HCT116 (cell line): ENCODE data around the gene AZIN2. TPM values are rescaled to one million over a fixed set of nuclear protein-coding genes. Genes with fewer than 3 reads are reported as not detected.

Experiments
- ATAC-seq: fragments of 200-7000 bp; cut with Tn5 transposase; 2 replicates; pipeline ENCODE4 v1.9.1; 2020; ENCODE audit warnings: mild to moderate bottlenecking, moderate library complexity
- BruUV-seq: library from RNA; stranded (reverse); fragments of 400-500 nt; replicated peaks from 2 replicates; lab custom pipeline; 2021; lab: Mats Ljungman, UMichigan
- CTCF ChIA-PET: fragments of 300-600 bp; sonication (Branson Sonifier 250); formaldehyde crosslinking; loops from one replicate; lab custom pipeline; 2021; ENCODE audit warnings: antibody characterized with exemption; lab: Charles Lee
- POLR2A ChIA-PET: fragments of 300-600, 350-600 bp; sonication (Branson Sonifier 250); formaldehyde crosslinking; loops from one replicate; lab custom pipeline; 2021; ENCODE audit warnings: antibody characterized with exemption; lab: Charles Lee
- RAD21 ChIA-PET, 2 experiments: fragments of 300-600 bp; sonication (Branson Sonifier 250); formaldehyde crosslinking; loops; one replicate each; lab custom pipeline; 2023; ENCODE audit warnings: low total read pairs in 2 of 2; ENCODE audit not compliant: uncharacterized antibody in 2 of 2, unreplicated experiment in 2 of 2, low non-redundant PET in 1 of 2; lab: Charles Lee
- DNase-seq: peaks from one replicate; pipeline ENCODE4 v3.0.0-alpha.2; 2010; ENCODE audit warnings: low read depth, low spot score
- H2AFZ ChIP-seq: fragments of 200-600 bp; shearing (Covaris generic), sonication (generic); 2 replicates; pipeline ENCODE4 v1.6.1; 2017; ENCODE audit warnings: low read depth, mixed run types, mixed read lengths, antibody characterized with exemption, low read length; ENCODE audit not compliant: poor library complexity, severe bottlenecking
- H3K27ac ChIP-seq: 2 replicates; pipeline ENCODE4 v1.5.1; 2012; ENCODE audit warnings: low read depth, low read length
- H3K27me3 ChIP-seq: fragments of 200-600 bp; sonication (generic); 2 replicates; pipeline ENCODE4 v1.6.1; 2016; ENCODE audit warnings: mixed run types, low read length, mixed read lengths; ENCODE audit not compliant: insufficient read depth
- H3K36me3 ChIP-seq, 2 experiments: fragments of 200-500 bp in 1 of 2; fragments of 200-600 bp in 1 of 2; sonication (Bioruptor generic) in 1 of 2; sonication (generic) in 1 of 2; 2 replicates each; pipeline versions ENCODE4 v1.5.1 to v1.6.1; 2014 to 2016; ENCODE audit warnings: low read length in 2 of 2, inconsistent platforms in 1 of 2, mixed read lengths in 1 of 2, mixed run types in 1 of 2; ENCODE audit not compliant: insufficient read depth in 2 of 2, control insufficient read depth in 1 of 2
- H3K4me1 ChIP-seq, 2 experiments: fragments of 200-600 bp in 1 of 2; sonication (generic) in 1 of 2; 2 replicates each; pipeline versions ENCODE4 v1.5.1 to v1.6.1; 2012 to 2017; ENCODE audit warnings: low read length in 2 of 2, inconsistent platforms in 1 of 2, mild to moderate bottlenecking in 1 of 2, mixed read lengths in 1 of 2, mixed run types in 1 of 2, moderate library complexity in 1 of 2; ENCODE audit not compliant: insufficient read depth in 2 of 2, control insufficient read depth in 1 of 2
- H3K4me2 ChIP-seq: fragments of 200-600 bp; sonication (generic); 2 replicates; pipeline ENCODE4 v1.6.1; 2017; ENCODE audit warnings: mixed run types, low read length, mixed read lengths
- H3K4me3 ChIP-seq, 2 experiments: fragments of 200-600 bp in 1 of 2; sonication (generic) in 1 of 2; replicated peaks in 1 of 2; 2 replicates each; pipeline ENCODE4 v1.5.1; 2011 to 2016; ENCODE audit warnings: low read length in 2 of 2, control low read depth in 1 of 2, low read depth in 1 of 2, mild to moderate bottlenecking in 1 of 2, mixed read lengths in 1 of 2, mixed run types in 1 of 2
- H3K79me2 ChIP-seq: fragments of 200-600 bp; sonication (generic); 2 replicates; pipeline ENCODE4 v1.6.1; 2017; ENCODE audit warnings: mild to moderate bottlenecking, mixed run types, low read length, moderate library complexity, mixed read lengths; ENCODE audit not compliant: insufficient read depth
- H3K9ac ChIP-seq: fragments of 200-600 bp; sonication (generic); 2 replicates; pipeline ENCODE4 v1.6.1; 2016; ENCODE audit warnings: low read length, mixed read lengths
- H3K9me2 ChIP-seq: fragments of 200-600 bp; sonication (generic), shearing (Covaris generic); 2 replicates; pipeline ENCODE4 v1.6.1; 2017; ENCODE audit warnings: mixed run types, mild to moderate bottlenecking, moderate library complexity; ENCODE audit not compliant: insufficient read depth
- H3K9me3 ChIP-seq, 2 experiments: fragments of 200-500 bp in 1 of 2; fragments of 200-600 bp in 1 of 2; sonication (Bioruptor generic) in 1 of 2; sonication (generic) in 1 of 2; 2 replicates each; pipeline ENCODE4 v1.6.1; 2014 to 2017; ENCODE audit warnings: low read length in 2 of 2, mixed read lengths in 2 of 2, inconsistent platforms in 1 of 2, low read depth in 1 of 2, mild to moderate bottlenecking in 1 of 2, mixed run types in 1 of 2, moderate library complexity in 1 of 2; ENCODE audit not compliant: control insufficient read depth in 1 of 2, insufficient read depth in 1 of 2
- H4K20me1 ChIP-seq: fragments of 200-600 bp; sonication (generic), shearing (Covaris generic); 2 replicates; pipeline ENCODE4 v1.6.1; 2017; ENCODE audit warnings: mixed run types, mild to moderate bottlenecking, moderate library complexity; ENCODE audit not compliant: insufficient read depth
- CBX3 ChIP-seq: IDR thresholded peaks from 2 replicates; pipeline ENCODE4 v1.6.1; 2012; ENCODE audit warnings: low read depth
- EGR1 ChIP-seq: IDR thresholded peaks from 2 replicates; pipeline ENCODE4 v1.6.1; 2012; ENCODE audit warnings: low read depth
- EZH2phosphoT487 ChIP-seq: fragments of 200-600 bp; IDR thresholded peaks from 2 replicates; pipeline ENCODE4 v1.6.1; 2018; ENCODE audit warnings: antibody characterized with exemption, borderline replicate concordance
- JUND ChIP-seq: IDR thresholded peaks from 2 replicates; pipeline ENCODE4 v1.6.1; 2012
- POLR2A ChIP-seq: IDR thresholded peaks from 2 replicates; pipeline ENCODE4 v1.7.0; 2011; ENCODE audit warnings: borderline replicate concordance; ENCODE audit not compliant: insufficient read depth, insufficient read length; ENCODE audit errors: extremely low read depth
- POLR2AphosphoS5 ChIP-seq: IDR thresholded peaks from 2 replicates; pipeline ENCODE4 v1.6.1; 2011; ENCODE audit warnings: mild to moderate bottlenecking, low read depth, low read length, moderate library complexity
- REST ChIP-seq: IDR thresholded peaks from 2 replicates; pipeline ENCODE4 v1.6.1; 2012; ENCODE audit warnings: low read depth
- SP1 ChIP-seq: IDR thresholded peaks from 2 replicates; pipeline ENCODE4 v1.6.1; 2012; ENCODE audit warnings: low read depth
- TCF7L2 ChIP-seq: IDR thresholded peaks from 2 replicates; pipeline ENCODE4 v1.7.0; 2011; ENCODE audit warnings: borderline replicate concordance, inconsistent platforms; ENCODE audit not compliant: insufficient read depth, insufficient read length; ENCODE audit errors: extremely low read depth
- ZFX ChIP-seq: fragments of 450-650 bp; IDR thresholded peaks from 2 replicates; pipeline ENCODE4 v1.6.1; 2017
- intact Hi-C: fragments of 100-400 bp; cut with micrococcal nuclease; formaldehyde crosslinking; loops from 2 replicates; pipeline ENCODE4 v1.10.0; 2022
- total RNA-seq: library from RNA; stranded (reverse); gene quantifications from one replicate; pipeline ENCODE4 v1.2.1, GENCODE V29; 2021; ENCODE audit not compliant: unreplicated experiment
- TF ChIP-seq, protein P1 (sequence below): IDR thresholded peaks from 2 replicates; pipeline ENCODE4 v1.6.1; 2012
- TF ChIP-seq, protein P2 (sequence below), 3 experiments: fragments of 200-600 bp in 1 of 3; sonication (generic) in 1 of 3; IDR thresholded peaks in 2 of 3; conservative IDR thresholded peaks in 1 of 3; 2 replicates each; pipeline ENCODE4 v1.5.1; 2012 to 2017; ENCODE audit warnings: low read depth in 2 of 3, low read length in 2 of 3, antibody characterized with exemption in 1 of 3, borderline replicate concordance in 1 of 3, control low read depth in 1 of 3, mild to moderate bottlenecking in 1 of 3, mixed read lengths in 1 of 3, mixed run types in 1 of 3, moderate library complexity in 1 of 3; ENCODE audit not compliant: insufficient read depth in 1 of 3

Gene AZIN2
- total RNA-seq, 1 experiment from 2014 or later = 7.8 TPM

GRCh38 chr1:33142483-33143064 lies 61.6 kb downstream of the AZIN2 start:
- Histone ChIP-seq H3K9me2 (no peaks in the 10 kb centered on the region), H3K27ac (no peak overlapping the region), H3K4me3 (no peak overlapping the region), H4K20me1 (no peaks in the 10 kb centered on the region), H2AFZ (no peak overlapping the region), H3K79me2 (no peaks in the 10 kb centered on the region), H3K9me3 (no peaks in the 10 kb centered on the region), H3K4me2 (no peak overlapping the region), H3K27me3 (no peaks in the 10 kb centered on the region), H3K4me1 (no peaks in the 10 kb centered on the region), H3K9ac (no peak overlapping the region), H3K36me3 (0 out of 4 replicates have a peak, but pooled peaks cover 0 to 3% of the 10 kb centered on the region in 2 experiments)
- POLR2A ChIA-PET = no interaction called here
- CTCF ChIA-PET = no interaction called here
- intact Hi-C loops = no loop called here
- TF ChIP-seq POLR2AphosphoS5 (no peak), ZFX (no peak), TCF7L2 (no peak), SP1 (no peak), EGR1 (no peak), REST (no peak), JUND (no peak), CBX3 (no peak), EZH2phosphoT487 (no peak), POLR2A (no peak)
- TF ChIP-seq, protein P1, sequence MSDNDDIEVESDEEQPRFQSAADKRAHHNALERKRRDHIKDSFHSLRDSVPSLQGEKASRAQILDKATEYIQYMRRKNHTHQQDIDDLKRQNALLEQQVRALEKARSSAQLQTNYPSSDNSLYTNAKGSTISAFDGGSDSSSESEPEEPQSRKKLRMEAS = no peak
- TF ChIP-seq, protein P2, sequence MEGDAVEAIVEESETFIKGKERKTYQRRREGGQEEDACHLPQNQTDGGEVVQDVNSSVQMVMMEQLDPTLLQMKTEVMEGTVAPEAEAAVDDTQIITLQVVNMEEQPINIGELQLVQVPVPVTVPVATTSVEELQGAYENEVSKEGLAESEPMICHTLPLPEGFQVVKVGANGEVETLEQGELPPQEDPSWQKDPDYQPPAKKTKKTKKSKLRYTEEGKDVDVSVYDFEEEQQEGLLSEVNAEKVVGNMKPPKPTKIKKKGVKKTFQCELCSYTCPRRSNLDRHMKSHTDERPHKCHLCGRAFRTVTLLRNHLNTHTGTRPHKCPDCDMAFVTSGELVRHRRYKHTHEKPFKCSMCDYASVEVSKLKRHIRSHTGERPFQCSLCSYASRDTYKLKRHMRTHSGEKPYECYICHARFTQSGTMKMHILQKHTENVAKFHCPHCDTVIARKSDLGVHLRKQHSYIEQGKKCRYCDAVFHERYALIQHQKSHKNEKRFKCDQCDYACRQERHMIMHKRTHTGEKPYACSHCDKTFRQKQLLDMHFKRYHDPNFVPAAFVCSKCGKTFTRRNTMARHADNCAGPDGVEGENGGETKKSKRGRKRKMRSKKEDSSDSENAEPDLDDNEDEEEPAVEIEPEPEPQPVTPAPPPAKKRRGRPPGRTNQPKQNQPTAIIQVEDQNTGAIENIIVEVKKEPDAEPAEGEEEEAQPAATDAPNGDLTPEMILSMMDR (IDR thresholded peaks at IDR 0.05 in 2 of 3, conservative IDR thresholded peaks at IDR 0.05 in 1 of 3; ENCODE audit: borderline replicate concordance in 1 of 3, insufficient read depth in 1 of 3, low read depth in 2 of 3, low read length in 2 of 3) = no peak
- RAD21 ChIA-PET = no interaction called here
- DNase-seq (no peak), ATAC-seq (no peak)
- no TSS peak for BruUV-seq
